Urinary bladder (tissue), 4 donors: ENCODE data around the gene CEBPG. TPM values are rescaled to one million over a fixed set of nuclear protein-coding genes. Genes with fewer than 3 reads are reported as not detected.

Experiments
- DNase-seq: peaks from one replicate; pipeline ENCODE4 v3.0.0-alpha.2; 2015; ENCODE audit errors: extremely low spot score
- H3K27ac ChIP-seq: one replicate; pipeline ENCODE4 v1.5.1; 2013; ENCODE audit warnings: low read depth, mild to moderate bottlenecking, moderate library complexity
- H3K36me3 ChIP-seq: one replicate; pipeline ENCODE4 v1.6.1; 2013; ENCODE audit warnings: mild to moderate bottlenecking, moderate library complexity; ENCODE audit not compliant: insufficient read depth
- H3K4me1 ChIP-seq: one replicate; pipeline ENCODE4 v1.6.1; 2013; ENCODE audit warnings: mild to moderate bottlenecking, moderate library complexity; ENCODE audit not compliant: insufficient read depth
- H3K4me3 ChIP-seq: one replicate; pipeline ENCODE4 v1.5.1; 2013; ENCODE audit warnings: low read depth, low read length
- WGBS: extraction: QIAGEN DNeasy Blood & Tissue Kit; methylation state at CpG from one replicate; pipeline ENCODE4 v1.1.7; 2013; 5-methylcytosine and 5-hydroxymethylcytosine counted together
- polyA plus RNA-seq: library from polyadenylated mRNA; stranded (reverse); fragments of 200-250 nt; gene quantifications from one replicate; pipeline ENCODE4 v1.2.3, GENCODE V29; 2013
- total RNA-seq: library from RNA; depleted of rRNA; stranded (reverse); fragments of >200 nt; gene quantifications from one replicate; pipeline ENCODE4 v1.2.3, GENCODE V29; 2014
- donor health status: healthy with polysubstance abuse.
- donor health status: healthy.

CEBPG gene
- total and polyA plus RNA-seq, 2 donors = 19.9 to 28.9 TPM

DNA sequence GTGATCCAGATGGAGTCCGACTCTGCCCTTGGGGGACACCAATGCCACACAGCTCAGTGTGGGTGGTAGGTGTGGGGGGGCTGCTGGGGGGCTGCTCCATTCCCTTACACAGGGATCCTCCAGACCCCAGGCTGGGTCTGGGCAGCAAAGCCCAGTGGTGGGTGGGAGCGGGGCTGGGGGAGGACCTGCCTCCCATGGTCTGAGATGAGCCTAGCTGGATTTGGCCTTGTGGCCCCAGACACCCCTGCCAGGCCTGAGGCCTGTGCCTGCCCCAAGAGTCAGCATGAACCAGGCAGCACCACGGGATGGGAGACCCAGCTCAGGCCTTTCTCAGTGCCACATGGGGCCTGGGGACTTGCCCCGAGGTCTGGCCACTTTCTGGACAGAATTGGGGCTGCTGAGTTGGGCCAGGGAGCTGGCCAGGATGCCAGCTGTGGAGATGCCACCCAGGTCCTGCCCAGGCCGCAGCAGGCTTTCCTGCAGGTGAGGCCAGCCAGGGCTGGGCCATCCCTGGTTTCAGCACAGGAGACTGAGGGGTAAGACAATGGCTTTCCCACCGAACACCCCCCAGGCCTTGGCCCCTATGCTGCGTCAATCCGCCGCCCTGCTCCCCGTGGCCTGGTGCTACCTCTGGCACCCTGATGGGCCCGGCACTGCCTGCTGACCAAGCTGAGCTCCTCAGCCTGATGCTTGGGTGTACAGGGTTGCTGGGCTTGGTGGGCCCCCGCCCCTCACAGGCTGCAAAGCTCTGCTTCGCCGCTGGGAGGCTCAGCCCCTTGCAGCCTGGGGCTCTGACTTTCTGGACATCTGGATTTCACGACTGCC is 24.2 kb downstream of the CEBPG start:
- no peaks in the 10 kb centered on the region for H3K4me1 ChIP-seq
- H3K27ac ChIP-seq = no peak overlapping the region
- 74% methylated on average over 15 of the region's 15 CpGs for WGBS

GRCh38 chr19:33398361-33399060 is 25.0 kb downstream of the CEBPG start:
- 92% methylated on average over 19 of the region's 19 CpGs for WGBS
- DNase-seq = no peak
- no peak overlapping the region for H3K4me3 ChIP-seq
- no peak overlapping the region for H3K27ac ChIP-seq
- H3K36me3 ChIP-seq = no peaks in the 10 kb centered on the region
- no peaks in the 10 kb centered on the region for H3K4me1 ChIP-seq

More for the DNA sequence above, 24.2 kb downstream of the CEBPG start:
- Histone ChIP-seq H3K36me3 (no peaks in the 10 kb centered on the region), H3K4me3 (no peak overlapping the region)
- DNase-seq = no peak

GRCh38 chr19:33399081-33399744 is 25.7 kb downstream of the CEBPG start:
- WGBS = 94% methylated on average over 28 of the region's 28 CpGs
- DNase-seq = no peak
- Histone ChIP-seq H3K27ac (no peak overlapping the region), H3K4me3 (no peak overlapping the region), H3K36me3 (no peaks in the 10 kb centered on the region), H3K4me1 (no peaks in the 10 kb centered on the region)

DNA sequence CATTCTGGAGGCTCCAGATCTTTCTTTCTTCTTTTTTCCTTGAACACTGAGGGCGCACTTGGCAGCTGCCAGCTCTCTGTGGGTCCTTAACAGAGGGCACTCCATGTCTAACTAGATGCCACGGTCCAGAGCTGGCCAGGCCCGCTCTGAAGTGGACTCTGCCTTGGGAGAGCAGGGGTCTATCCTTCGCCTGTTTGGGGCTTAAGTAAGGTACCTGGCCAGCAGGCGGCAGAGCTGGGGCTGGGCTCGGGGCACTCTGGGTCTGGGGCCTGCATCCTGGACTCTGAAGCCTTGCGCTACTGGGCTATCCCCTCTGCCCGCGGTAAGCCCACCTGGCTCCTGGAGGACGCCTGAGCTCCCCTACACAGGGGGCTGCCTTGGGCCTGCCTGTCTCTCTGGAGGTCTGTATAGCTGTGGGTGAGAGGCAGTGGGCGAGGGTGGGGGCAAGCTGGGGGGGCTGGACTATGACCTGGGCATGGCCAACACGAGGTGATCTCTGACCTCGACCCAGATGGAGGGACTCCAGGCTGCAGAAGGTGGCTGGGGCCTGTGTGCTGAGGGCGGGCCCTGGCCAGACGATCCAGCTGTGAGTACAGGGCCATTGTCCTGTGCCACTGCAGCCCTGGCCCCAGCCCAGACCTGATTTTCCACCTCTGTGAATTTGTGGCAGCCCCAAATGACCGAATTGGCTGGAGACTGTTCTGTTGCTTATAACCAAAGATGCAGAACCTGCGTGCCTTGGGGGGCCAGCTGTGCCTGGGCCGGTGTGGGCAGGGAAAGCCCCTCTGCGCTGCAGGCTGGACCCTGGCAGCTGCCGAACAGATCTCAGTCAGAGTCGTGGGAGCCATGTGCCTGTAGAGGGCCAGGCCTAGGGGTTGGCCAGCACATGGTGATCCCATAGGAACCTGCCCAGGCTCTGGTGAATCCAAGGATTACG is 26.5 kb downstream of the CEBPG start:
- Histone ChIP-seq H3K4me3 (no peak overlapping the region), H3K4me1 (no peaks in the 10 kb centered on the region), H3K36me3 (no peaks in the 10 kb centered on the region), H3K27ac (no peak overlapping the region)
- WGBS = 88% methylated on average over 22 of the region's 22 CpGs
- DNase-seq = no peak

- Histone ChIP-seq H3K36me3 (no peaks in the 10 kb centered on the region), H3K4me3 (no peak overlapping the region), H3K27ac (no peak overlapping the region), H3K4me1 (no peaks in the 10 kb centered on the region)
- WGBS = 90% methylated on average over 24 of the region's 24 CpGs
- no peak for DNase-seq
Measured at GRCh38 chr19:33400856-33401682, 27.6 kb downstream of the CEBPG start.

GRCh38 chr19:33401683-33402420 is 28.3 kb downstream of the CEBPG start:
- 93% methylated on average over 30 of the region's 30 CpGs for WGBS
- Histone ChIP-seq H3K36me3 (no peaks in the 10 kb centered on the region), H3K4me1 (no peaks in the 10 kb centered on the region), H3K4me3 (no peak overlapping the region), H3K27ac (no peak overlapping the region)
- no peak for DNase-seq

DNA sequence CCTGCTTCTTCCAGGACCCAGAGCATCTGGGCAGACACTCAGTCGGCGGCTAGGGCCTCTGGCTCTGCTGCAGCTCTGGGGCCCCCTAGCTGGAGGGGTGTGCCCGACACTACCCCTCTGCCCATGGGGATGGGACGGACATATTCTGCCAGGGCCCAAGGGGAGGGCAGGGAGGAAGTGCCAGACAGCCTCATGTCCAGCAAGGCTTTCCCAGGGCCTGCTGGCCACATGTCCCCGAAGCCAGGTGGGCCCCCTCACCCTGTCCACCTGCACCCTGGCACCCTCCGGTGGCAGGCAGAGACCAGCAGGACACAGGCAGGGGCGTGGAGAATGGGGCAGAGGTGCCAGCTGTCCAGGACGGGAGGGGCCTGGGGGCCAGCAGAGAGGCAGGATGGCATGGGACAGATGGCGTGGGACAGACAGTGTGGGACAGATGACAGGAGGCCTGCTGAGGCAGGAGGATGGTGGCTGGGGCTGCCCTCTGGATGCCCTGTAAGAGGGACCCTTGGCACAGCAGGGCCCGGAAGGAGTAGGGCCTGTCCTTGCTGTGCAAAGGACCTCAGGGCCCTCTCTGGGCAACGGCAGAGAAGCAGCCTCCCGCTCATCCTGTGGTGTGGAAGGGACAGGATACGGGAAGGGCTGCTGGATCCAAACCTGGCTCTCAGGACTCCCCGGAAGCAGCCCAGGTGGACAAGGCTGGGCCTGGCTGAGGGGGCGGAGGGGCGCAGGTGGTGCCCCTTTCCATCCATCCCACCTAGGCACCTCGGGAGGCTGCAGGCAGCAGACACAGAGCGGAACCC is 29.1 kb downstream of the CEBPG start:
- Histone ChIP-seq H3K4me1 (no peaks in the 10 kb centered on the region), H3K4me3 (no peak overlapping the region), H3K27ac (no peak overlapping the region), H3K36me3 (no peaks in the 10 kb centered on the region)
- 82% methylated on average over 18 of the region's 18 CpGs for WGBS
- DNase-seq = no peak

GRCh38 chr19:33403221-33403972 is 29.9 kb downstream of the CEBPG start:
- Histone ChIP-seq H3K4me3 (no peak overlapping the region), H3K4me1 (no peaks in the 10 kb centered on the region), H3K36me3 (no peaks in the 10 kb centered on the region), H3K27ac (no peak overlapping the region)
- DNase-seq = no peak
- WGBS = 81% methylated on average over 18 of the region's 18 CpGs

GRCh38 chr19:33403973-33404304 is 30.4 kb downstream of the CEBPG start:
- WGBS = 65% methylated on average over 6 of the region's 6 CpGs
- DNase-seq = no peak

DNA sequence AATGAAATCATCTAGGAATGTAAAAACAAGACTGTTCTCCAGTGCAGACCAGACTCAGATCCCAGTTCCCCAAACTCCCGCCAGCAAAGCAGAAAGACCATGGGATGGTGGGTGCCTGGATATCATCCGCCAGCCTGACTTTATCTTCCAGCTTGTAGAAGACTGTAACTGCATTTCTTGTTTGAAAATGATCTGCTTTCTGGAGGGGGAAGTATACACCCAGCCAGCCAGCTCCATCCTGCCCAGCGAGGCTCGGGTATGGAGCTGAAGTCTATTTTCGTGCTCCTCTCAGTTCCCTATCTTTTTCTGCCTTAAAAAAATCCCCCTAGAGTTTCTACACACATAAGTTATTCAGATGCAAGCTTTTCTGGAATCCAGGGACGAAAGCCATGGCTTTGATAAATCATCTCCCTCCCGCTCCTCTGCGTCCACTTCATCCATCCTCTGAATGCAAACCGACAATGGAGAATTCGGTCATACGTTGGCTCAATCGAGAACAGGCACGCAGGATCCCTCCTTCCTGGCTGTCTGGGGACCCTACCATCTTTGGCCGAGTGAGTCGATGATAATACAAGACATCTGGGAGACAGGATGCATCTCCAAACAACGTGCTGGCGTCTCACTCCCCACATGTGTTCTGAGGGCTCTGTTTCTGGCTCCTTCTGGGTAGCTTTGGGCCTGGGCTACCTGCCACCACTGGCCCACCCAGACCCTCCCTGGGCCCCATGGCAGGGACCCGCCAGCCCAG is 31.2 kb downstream of the CEBPG start:
- DNase-seq = peak; percentile 36
- WGBS = 63% methylated on average over 18 of the region's 18 CpGs
- no peaks in the 10 kb centered on the region for H3K4me1 ChIP-seq
- no peak overlapping the region for H3K4me3 ChIP-seq
- no peak overlapping the region for H3K27ac ChIP-seq
- no peaks in the 10 kb centered on the region for H3K36me3 ChIP-seq

More at GRCh38 chr19:33403973-33404304, 30.4 kb downstream of the CEBPG start:
- Histone ChIP-seq H3K4me1 (no peaks in the 10 kb centered on the region), H3K36me3 (no peaks in the 10 kb centered on the region), H3K27ac (no peak overlapping the region), H3K4me3 (no peak overlapping the region)
